GM21529 (cell line): ENCODE results near the gene PITRM1.

Experiments
- ATAC-seq: cut with Tn5 transposase; IDR thresholded peaks from one replicate; pipeline ENCODE4 v1.9.1; 2021; ENCODE audit not compliant: unreplicated experiment

Gene PITRM1

DNA sequence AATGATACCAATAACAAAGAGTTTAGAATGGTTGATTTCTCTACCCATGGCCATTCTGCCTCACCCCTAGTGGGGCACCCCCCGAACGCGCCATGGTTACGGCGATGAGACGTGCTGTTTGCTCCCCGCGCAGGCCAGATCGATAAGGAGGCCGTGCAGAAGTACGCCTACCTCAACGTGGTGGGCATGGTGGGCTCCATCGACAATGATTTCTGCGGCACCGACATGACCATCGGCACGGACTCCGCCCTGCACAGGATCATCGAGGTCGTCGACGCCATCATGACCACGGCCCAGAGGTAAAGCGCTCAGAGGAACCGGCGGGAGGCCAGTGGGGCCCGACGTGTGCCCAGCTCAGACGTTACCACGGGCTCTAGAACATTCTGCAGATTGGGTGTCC, 68.9 kb downstream of the PITRM1 start:
- no peak for ATAC-seq

DNA sequence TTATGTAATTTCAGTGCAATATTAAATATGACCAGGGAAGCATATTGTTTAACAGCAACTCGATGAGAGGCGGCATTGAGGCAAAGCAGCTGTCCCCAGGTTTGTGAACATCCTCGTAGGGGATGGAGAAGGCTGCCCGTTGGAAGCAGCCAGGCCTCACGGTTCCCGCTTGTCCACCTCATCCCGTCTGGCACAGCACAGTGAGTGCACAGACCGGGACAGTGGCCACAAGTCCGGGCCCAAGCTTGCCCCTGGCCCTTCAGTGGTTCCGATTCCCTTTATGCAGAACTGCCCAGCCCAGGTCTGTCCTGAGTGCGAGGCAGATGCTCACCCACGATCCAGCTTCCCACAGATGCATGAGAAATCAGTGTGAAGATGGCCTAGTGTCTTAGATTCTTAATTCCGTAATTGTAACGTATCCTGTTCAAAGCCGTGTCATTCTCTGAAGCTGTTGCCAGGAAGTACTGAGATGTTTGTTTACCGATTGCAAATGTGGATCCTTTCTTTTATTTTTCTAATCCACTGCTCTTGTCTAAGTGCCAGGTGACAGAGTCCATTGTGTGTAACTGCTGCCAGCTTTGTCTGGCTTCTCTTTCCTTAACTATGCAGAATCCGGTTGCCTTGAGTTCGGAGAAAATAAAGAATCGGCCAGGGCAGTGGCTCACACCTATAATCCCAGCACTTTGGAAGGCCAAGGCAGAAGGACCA, 69.7 kb downstream of the PITRM1 start:
- no peak for ATAC-seq

DNA sequence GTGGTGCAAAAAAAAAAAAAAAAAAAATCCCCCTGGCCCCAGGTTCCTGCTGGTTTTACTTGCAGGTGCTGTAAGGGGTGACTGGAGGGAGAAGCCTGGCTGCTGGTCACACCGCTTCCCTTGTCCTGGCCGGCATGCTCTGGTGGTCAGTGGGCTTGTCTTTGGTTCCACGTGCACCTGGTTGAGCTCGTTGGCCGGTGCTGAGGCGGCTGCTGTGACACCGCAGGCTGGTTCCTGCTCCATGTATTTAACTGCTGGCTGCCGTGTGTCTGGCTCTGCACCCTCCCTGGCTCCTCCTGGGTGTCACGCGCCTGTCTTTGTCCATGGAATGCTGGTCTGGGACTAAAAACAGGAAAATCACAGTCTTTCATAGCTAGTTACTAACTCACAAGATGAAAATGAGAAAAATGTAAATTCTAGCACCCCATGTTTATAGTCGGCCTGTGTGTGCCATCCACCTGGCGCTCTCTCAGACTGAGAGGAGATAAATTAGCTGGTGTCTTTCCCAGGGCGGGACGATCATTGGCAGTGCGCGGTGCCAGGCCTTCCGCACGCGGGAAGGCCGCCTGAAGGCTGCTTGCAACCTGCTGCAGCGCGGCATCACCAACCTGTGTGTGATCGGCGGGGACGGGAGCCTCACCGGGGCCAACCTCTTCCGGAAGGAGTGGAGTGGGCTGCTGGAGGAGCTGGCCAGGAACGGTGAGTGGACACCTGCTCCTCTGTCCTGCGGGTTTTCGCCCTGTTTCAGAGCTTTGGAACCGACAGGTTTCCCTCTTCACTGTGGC, 71.5 kb downstream of the PITRM1 start:
- no peak for ATAC-seq

DNA sequence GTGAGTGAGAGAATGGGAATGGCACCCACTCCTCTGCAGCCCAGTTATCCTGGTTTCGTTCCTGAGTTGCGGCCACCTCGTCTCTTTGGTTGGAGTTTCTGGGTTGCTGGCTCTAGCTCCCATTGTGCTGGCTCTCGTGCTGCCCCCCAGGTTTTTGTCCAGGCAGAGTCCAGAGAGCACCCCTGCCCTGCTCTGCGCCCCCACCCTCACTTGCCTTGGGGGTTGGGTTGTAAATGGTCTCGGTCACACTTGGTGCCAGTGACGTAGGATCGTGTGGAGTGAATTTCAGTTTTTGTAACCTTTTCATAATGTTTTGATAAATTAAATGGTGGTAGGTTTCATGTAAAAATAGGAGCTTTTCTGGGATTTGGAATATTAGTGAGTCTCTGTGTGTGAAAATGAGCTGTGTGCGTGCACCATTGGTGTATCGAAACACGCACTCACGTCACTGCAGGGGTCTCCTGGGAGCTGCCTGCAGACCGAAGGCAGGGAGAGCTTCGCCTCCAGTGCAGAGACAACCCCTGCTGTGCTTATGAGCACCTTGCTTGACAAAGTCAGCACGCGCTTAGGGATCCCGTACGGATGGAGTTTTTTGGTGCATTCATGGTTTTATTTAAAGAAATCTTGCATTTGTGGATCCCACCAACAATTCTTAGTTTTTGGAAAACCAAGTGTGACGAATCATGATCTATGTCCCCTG, 72.3 kb downstream of the PITRM1 start:
- ATAC-seq = no peak

DNA sequence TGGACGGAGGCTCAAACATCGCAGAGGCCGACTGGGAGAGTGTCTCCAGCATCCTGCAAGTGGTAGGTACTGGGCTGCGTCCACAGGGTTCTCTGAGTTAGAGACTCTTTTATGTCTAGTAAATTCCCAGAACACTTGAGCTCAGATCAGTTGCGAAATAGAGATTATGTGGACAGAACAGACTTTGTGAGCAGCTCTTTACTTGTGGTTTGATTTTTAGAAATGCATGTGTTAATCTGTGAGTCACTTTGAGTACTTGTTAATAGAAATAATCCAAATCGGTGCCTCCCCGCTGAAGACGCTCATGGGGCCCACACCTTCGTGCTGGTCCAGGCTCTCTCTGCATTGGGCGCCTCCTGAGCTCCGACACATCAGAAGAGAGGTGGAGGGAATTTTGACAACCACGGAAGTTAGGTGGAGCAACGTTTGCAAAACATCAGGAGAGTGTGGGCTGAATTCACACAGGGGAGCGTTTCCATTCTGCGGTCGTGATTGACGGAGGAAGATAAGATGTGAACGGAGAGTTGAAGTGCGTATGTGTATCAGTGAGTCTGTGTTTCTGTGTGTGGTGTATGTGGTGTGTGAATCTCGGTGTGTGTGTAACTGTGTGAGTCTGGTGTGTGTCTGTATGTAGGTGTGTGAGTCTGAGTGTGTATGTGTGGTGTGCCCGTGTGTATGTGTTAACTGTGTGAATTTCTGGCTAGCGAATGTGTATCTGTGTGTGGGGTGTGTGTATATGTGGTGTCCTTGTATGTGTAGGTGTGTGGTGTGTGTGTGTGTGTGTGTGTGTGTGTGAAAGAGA, 73.1 kb downstream of the PITRM1 start:
- no peak for ATAC-seq

DNA sequence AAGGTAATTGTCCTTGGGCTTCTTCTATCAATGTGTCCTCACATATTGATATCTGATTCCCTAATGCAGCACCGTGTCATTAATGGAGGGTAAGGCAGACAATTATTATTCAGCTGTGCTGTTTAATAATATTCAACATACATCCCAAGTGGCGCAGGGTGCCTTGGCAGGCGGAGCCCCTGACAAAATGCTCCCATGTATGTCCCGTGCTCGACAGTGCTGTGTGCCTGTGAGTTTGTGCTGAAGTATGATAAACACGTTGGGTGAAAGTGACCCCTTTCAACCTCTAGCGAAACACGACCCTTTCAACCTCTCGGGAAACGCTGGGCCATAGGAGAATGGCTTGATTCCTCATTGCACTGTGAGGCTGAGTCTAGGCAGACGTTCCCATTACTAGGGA, 73.9 kb downstream of the PITRM1 start:
- ATAC-seq = no peak

DNA sequence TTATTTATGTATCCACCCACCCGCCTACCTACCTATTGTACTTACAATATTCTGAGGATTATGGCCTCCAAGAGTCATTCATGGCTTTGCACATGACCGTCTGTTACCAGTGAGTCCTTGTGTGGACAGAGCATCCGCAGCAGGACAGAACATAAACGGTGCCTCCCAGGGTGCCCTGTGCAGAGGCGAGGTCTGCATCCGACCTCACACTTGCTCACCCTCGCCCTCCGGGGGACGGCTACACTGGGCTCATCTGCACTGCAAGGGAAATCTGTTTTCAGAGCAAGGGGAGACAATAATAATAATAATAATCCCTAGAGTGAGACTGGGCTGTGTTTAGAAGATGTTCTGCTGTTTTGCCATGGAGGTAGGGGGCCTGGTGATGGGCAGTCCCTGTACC, 75.4 kb downstream of the PITRM1 start:
- ATAC-seq = no peak

DNA sequence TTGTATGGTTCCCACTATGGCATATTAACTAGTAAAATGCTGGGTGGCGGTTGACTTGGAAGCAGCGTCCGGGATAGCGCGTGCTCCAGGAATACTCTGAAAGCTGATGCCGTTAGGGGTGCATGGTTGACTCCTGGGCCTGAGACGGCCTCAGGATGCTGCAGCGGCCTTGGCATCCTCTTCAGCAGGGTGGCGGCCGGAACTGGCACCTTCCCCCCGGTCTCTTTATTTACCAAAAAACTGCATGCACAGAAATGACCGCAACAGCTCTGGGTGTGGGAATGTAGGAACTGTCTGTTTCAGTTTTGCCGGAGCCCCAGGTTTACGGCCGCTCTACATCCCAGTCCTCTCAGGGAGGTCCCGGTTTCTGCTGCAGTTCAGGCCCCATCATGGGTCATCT, 76.4 kb downstream of the PITRM1 start:
- no peak for ATAC-seq

DNA sequence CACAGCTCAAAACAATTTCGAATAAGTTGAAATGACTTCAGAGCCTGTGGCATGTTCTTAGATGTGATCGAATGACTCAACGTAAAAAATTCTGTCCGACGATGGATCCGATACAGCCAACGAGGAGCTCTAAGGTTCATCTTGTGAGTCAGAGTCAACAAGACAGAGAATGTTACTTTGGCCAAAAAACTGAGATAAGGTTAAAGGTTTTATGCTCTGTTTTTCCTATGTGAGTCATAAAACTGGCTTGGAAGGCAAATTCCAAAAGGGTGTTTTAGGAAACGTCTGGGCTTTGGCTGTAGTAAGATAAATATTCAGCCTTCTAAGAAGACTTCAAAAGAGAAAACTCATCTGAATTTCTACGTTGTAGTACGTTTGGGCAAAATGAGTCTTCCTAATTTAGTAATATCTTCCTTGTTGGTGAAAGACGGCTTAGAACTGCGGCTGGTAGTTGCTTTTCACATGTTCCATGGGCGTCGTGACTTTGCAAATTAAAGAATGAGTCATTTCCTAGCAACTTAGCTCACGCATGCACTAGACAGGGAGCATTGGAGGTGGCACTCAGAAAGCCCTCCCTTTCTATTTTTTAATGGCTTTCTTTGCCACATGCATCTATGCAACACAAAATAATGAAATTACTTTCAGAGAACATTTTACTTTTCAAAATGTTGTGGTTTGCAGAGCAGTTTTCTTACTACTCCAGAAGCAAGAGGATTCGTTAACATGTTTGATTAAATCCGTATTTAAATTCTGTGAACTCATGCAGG, 77.0 kb downstream of the PITRM1 start:
- ATAC-seq = peak; percentile 75

DNA sequence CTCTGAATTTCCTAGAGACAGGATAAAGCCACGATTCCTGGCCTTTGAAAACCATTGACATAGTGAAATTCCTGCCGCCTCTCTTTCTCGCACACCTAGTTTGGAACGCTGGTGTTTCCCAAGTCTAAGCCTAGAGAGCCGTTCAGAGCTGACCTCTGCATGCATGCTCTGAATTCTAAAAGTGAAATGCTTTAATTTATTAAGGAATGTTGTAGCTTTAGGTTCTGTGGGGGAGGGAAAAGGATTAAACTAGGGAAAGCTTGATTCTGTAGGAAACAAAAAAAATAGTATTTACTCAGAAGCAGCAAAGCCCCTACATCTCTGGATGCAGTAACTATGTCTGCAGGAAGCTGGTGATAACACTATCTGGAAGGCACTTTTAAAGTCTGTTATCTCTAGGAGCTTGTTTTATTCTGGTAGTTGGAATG, 78.0 kb downstream of the PITRM1 start:
- no peak for ATAC-seq

DNA sequence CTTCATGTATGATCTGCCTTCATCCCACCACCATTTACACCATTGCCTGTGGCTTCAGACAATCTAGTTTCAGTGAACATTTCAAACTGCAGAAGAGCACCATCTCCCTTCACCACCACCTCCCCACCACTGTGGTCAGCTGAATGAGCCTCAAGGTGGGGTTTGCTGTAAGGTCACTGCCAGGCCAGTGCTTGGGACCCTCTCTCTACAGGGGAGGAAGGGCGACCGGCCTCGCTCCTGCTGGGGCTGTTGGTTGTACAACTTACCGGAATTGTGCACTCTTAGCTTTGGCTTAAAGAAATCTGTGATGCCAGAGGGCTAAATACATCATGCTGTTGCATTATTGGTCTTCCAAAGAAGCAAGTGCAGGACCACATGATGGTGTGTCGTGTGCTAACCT, 78.6 kb downstream of the PITRM1 start:
- no peak for ATAC-seq

DNA sequence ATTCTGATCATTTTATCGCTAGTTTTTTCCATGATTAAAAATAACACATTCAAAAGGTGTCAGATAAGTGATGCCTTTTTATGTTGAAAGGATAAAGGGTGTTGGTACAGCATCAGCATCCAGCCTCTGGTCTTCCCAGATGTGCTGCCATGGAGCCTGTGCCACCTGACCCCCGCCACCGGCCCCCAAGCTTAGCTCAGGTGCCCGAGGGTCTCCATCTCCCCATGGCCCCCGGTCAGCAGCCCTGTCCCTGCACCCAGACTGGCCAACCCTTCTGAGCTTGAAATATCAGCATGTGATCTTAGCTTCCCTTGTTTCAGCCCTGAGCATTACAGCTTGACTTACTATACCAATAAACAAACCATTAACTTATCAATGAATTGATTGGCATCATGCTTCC, 80.7 kb downstream of the PITRM1 start:
- no peak for ATAC-seq

DNA sequence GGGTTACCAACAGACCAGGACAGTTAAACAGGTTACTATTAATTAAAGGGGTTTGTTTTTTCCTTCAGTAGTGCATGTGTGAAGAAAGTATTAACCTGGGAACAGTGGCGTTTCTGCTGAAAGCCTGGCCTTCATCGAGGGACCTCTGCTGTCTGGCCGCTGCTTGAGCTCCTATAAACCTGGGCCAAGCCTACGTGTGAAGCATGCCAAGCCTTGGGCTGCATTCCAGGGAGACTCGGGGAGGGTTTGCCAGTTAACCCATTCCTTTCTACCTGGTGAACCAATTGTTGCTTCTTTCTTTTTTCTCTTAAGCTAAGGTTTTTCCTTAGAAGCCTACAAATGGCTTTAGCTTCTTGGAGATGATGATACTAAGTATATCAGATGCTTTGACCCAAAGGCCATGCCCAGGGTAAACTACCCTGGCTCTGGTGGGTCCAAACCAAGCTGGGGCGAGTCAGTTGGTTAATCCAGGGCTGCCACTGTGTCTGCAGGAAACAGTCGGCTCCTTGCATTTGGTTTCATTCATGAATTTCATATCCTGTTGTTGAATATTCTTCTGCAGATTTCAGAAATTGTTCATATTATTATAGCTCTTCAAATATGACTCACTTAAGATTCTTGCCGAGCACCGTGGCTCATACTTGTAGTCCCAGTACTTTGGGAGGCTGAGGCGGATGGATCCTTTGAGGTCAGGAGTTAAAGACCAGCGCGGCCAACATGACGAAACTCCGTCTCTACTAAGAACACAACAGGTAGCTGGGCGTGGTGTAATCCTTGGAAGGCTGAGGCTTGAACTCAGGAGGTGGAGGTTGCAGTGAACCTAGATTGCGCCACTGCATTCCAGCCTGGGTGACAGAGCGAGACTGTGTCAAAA, 81.4 kb downstream of the PITRM1 start:
- no peak for ATAC-seq

DNA sequence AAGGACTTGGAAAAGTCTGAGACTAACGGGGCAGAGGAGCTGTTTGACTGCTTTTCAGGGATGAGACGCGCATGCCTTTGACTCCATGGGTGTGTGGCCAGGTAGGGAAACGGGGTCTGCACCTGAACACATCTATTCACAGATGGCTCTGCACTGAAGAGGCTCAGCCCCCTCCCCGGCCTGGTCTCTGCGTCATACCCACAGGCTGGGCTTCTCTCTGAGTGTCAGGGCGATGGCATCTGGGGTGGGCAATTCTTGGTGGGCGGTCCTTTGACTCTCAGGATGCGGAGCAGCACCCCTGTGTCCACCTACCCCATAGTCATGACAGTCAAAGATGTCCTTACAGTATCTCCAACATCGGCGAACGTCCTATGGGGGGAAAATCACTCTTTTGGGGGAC, 82.2 kb downstream of the PITRM1 start:
- ATAC-seq = no peak
